HG03469 (cell line): ENCODE measurements around the gene CCDC85A.

Experiments
- ATAC-seq: cut with Tn5 transposase; IDR thresholded peaks from one replicate; pipeline ENCODE4 v1.9.1; 2021; ENCODE audit warnings: mild to moderate bottlenecking, moderate library complexity, moderate number of reproducible peaks; ENCODE audit not compliant: unreplicated experiment

CCDC85A gene

GRCh38 chr2:56292951-56293350 is 109.2 kb downstream of the CCDC85A start:
- no peak for ATAC-seq

DNA sequence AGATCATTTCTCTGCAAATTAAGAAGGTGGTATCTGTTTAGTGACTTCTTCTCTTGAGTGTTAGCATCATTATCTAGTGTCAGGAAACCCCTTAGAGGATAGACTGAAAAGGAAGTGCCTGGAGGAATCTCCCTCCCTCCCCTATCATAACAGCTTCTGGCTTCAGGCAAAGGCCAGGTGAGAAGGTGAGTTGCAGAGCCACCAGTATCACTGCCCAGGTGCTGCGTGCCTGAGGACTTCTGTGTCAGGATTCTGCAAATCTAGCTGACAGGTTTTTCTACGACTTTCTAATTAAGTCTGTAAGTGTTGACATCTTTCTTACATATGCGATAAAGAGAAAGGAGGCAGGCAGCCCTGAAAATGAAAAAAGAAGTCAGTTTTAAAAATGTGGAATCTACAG is 111.9 kb downstream of the CCDC85A start:
- no peak for ATAC-seq

DNA sequence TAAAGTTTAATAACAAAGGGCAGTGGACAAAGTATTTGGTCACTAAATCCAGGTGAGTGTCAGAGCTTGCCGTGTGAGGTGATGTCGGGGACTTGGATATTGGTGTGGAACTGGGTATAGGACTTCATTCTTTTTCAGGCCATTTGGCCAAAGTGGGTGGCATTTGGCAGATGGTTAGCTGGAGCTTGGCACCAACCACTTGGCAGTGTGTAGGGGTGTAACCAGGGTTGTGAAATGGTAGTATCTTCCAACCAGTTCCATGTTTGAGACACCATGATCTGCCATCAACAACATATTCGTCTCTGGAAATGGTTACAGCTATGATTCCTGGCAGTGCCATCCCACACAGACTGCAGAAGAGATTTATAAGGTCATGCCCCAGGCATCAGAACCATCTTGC is 113.9 kb downstream of the CCDC85A start:
- no peak for ATAC-seq

DNA sequence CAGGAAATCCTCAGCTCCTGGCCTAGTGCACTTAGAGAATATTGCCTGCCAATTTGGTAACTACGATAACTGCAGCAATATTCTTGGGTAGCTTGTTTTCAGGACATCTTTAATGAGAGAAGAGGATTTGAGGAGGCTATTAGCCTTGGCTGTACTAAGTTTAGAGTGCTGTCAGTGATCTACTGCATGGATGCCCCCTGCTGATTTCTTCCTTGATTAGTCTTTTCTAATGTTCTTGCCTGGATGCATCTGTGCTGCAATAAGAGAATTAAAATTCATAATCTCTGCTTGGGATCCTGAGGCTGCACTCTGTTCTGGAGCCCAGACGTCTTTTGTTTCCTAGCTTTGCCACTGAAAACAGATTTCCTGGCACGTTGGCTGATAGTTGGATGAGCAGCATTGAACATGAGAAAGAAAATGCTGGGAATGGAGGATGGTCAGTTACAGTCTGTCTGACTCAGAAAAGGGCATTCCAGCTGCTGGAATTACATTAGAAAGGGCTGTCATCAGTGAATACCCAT is 115.4 kb downstream of the CCDC85A start:
- no peak for ATAC-seq

DNA sequence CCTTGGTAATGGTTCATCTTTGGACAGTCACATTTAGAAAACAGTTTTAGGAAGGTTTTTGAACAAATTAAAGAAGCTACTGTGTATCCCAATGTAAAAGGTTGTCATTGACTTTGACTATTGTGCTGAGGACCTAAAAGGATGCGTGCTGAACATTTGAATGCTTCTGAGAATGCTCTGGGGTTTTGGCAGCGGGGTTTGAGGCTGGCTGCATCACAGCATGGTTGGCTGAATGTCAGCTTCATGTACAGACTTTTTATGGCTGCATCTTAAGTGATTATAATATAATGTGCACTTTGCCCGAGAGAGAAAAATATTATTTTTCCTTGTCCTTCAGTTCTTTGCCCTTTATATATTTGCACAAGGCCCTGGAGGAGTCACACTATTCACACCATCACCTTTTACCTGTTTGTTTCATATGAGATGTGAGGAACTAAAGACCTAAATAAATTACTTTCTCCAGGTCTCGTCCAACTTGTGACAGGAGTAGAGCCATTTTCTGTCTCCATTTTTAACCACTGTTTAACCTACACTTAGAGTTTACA is 125.9 kb downstream of the CCDC85A start:
- ATAC-seq: no peak

- no peak for ATAC-seq
Observed at GRCh38 chr2:56313500-56313921, 129.7 kb downstream of the CCDC85A start.

DNA sequence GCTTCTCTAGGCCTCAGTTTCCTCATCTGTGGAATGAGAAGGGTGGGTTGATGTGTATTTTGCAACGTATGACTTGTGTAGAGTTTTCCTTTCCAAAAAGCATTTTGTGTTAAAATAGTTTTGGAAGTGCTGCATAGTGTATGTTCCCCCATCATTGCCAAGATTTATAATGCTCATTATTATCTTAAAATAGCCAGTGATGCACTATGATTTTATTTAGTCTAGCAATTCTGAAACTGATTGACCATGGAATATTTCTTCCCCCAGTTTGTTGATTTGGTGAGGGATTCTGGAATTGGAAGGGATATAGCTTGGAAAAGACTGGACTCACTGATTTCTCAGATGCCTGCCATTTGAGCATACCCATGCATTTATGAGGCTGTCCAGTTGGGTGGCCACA is 130.6 kb downstream of the CCDC85A start:
- no peak for ATAC-seq

DNA sequence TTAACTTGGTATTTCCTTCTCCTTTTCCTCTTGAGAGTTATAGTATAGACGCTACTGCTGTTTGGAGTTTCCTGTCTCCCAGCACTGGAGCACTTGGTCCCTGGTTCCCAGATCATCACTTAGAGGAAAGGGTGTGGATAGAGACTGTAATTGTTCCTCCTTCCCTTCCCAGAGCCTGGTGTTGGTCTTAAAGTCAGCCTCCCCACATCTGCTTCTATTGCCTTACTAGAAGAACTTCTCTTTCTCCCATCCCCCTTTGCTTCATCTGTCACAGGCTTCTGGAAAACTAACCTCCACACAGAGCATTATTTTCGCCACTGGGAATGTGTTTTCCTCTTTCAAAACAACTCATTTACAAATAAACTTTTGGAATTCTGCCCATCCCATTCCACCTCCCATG is 131.0 kb downstream of the CCDC85A start:
- ATAC-seq: no peak

DNA sequence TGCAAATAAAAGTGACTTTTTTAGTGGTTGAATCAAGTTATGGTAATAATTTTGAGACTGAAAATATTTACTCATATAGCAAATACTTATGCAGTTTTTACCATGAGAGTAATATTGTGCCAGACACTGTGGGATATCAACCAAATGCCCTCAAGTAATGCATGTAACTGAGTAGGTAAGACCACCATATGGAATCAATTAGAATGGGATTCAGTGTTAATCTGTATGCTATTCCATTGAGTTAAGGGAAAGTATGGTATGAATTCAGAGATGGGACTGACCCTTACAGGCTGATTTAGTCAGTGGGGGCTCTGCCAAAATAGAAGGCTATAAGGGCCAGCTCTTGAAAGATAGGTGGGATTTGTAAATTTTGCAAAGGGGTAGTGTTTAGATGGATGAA is 131.6 kb downstream of the CCDC85A start:
- ATAC-seq: no peak

DNA sequence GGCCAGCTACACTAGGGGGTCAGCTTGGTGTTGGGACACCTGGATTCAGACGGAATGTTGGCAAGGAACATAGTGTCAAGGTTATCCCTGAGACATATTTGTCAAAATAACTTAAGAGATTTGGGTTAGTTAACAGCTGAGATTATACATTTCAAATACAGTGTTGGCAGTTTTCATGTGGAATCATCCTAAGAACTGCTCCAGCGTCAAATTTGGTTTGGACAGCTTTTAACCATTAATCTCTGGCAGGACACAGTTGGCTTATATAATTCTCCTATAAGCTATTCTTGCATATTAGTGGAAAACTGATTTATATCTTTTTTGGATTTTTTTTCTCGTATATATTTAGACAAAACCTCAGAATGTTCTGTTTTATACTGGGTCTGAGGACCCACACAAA is 132.2 kb downstream of the CCDC85A start:
- no peak for ATAC-seq

- no peak for ATAC-seq
Observed at GRCh38 chr2:56318147-56318546, 134.4 kb downstream of the CCDC85A start.

DNA sequence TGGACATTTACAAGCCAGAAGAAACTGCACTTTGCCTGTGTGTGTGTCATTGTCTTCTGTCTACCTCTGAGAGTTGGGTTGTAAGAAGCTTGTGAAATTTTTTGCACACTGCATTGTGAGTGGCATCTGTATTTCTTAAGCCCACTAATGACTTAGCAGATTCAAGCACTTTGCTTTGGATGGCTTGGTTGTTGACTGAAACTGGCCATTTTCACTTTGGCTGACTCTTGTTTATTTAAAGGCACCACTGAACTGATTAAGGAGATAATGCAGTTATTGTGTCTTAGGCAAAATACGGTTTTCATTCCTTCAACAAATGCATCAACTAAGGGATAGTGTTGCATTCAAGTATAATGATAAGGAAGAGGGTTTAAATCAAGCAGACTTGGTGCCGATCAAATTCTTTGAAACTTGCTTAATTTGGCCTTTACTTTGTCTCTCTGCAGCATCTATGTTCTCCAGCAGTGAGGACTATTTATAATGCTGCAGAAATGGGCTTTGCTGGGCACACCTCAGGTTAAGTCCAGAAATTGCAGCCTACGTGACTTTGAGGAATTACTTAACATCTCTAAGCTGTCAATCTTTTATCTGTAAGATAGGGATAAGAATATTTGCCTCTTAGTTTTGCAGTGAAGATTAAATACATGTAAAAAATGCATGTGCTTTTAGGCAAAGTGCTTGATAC is 142.0 kb downstream of the CCDC85A start:
- no peak for ATAC-seq

GRCh38 chr2:56326346-56326741 is 142.6 kb downstream of the CCDC85A start:
- ATAC-seq: no peak

DNA sequence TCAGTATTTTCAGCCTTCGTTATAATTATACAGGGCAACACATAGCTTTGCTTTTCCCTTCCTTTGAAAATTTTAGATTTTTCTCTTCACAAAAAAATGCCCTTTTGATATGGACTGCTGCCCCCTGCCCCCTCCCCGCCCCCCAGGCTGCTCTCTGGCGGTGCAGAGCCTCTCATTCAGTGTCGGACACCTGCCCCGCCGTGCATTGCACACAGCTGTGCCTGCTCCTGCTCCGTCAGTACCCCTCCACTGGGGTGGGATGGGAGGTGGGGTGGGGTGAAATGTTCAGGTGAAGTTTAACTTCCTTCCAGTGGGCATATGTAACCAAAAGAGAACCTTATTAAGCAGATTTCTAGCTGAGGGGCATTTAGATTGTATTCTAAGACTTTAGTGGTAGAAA is 148.0 kb downstream of the CCDC85A start:
- no peak for ATAC-seq

DNA sequence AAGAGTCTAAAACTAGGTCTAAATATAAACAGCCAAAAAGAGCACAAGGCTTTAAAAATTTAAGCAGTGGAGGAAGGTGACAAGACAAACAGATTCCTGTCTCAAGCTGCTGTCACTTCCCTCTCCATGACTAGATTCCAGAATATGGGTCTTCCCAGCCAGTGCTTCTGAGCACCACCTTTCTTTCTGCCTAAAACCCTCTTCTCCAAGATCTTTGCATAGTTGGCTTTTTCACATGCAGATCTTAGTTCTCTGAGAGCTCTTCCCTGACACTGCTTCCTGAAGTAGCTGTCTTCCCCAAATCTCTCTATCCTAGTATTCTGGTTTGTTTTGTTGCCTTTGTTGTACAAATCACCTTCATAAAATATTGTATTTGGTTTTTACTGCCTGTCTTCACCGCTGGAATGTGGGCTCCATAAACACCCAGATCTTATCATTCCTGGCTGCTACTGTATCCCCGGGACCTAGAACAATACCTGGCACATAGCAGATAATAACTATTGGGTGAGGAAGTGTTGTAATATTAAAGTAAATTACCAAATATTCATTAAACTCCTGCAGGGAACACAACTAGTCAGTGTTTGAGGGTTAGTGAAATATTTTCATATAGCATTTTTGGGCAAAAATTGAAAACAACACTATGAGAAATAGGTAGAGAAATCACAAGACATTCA is 150.2 kb downstream of the CCDC85A start:
- ATAC-seq: no peak

GRCh38 chr2:56334622-56335021 is 150.8 kb downstream of the CCDC85A start:
- ATAC-seq: no peak

DNA sequence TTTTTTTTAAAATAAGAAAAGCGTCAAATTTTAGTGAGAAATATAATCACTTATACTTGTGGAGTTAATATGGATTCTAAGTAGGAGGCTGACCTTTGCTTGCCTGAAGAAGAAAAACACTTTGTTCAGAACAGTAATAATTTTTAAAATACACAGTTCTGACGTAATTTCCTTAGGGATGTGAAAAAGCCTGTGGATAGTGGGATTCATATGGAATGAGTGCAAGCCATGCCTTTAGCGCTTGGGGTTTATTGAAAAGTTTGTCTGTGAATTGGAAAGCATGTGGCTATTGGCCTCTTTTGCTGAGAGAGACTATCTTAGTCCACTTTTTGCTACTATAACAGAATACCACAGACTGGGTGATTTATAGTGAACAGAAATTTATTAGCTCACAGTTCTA is 151.3 kb downstream of the CCDC85A start:
- ATAC-seq: no peak

DNA sequence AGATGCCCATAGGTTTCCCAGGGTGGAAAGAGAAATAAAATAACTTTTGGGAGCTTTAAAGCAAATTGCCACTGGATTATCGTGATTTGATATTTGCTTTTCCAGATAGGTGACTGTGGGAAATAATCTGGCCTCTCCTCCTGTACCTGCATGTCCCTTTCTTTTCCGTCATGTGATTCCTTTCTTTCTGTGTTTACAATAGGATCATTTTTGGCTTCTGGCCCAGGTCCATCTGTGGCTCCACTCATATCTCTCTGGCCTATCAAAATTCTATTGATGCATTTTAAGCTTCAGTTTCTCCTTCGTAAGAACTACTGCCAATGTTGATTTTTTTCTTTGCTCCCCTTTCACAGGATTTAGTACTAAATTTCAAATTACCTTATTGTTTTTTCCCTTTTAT is 153.6 kb downstream of the CCDC85A start:
- no peak for ATAC-seq

DNA sequence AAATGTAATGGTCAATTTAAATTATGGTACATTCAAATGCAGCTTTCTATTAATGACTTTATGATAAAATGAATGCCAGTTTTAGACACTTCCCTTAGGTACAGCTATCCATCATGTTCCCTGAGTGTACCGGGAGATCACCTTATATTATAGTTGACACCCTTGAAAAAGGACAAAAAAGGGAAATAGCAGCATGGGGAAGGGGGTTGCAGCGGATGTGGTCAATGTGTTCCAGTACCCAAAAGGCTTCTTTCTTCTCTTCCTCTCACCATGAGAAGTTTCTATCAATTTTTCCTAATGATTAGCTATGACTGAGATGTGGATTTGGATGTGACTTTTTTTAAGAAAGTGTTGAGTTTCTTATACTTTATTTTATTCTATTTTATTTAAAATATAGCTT is 154.4 kb downstream of the CCDC85A start:
- no peak for ATAC-seq

DNA sequence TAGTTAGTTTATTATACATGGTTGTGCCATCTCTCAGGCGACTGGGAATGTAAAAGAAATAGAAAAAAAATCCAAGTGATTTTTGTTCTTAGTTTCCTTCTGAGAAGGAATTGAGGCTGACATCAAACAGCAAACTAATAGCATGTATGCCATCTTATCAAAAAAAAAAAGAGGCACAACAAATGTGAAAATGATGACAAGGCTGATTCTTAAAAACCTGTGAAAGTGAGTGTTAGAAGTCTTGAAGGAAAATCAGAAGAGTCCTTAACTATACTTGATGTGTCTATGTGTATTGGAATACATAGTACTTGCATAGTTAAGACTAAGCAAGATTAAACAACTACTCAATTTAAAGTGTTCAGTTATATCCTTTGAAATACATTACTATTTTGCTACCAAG is 161.0 kb downstream of the CCDC85A start:
- no peak for ATAC-seq

- no peak for ATAC-seq
Observed at GRCh38 chr2:56347881-56348280, 164.1 kb downstream of the CCDC85A start.
